Activated T-helper 17 cell treated with anti-CD3 and anti-CD28 coated beads, Interleukin-2, amount 50 U/mL, for 72 hours (primary cell): ENCODE results near the gene KCNJ5. TPM values are rescaled to one million over a fixed set of nuclear protein-coding genes. Genes with fewer than 3 reads are reported as not detected.
A peak's percentile ranks its signal among the peaks of the same experiment; 100 is the strongest.

Experiments
- ATAC-seq: fragments of 150-1000 bp; cut with Tn5 transposase; replicated peaks from 2 replicates; pipeline ENCODE4 v1.10.0; 2021; ENCODE audit warnings: mild to moderate bottlenecking, moderate library complexity
- H3K27ac Mint-ChIP-seq: one replicate; pipeline ENCODE4 v1.8.0; 2022; ENCODE audit warnings: mixed read lengths
- H3K27me3 Mint-ChIP-seq: one replicate; pipeline ENCODE4 v1.8.0; 2022; ENCODE audit warnings: mixed read lengths
- H3K36me3 Mint-ChIP-seq: one replicate; pipeline ENCODE4 v1.8.0; 2022; ENCODE audit warnings: low read depth, mild to moderate bottlenecking, mixed read lengths
- H3K4me1 Mint-ChIP-seq: one replicate; pipeline ENCODE4 v1.8.0; 2022; ENCODE audit warnings: mixed read lengths
- H3K4me3 Mint-ChIP-seq: one replicate; pipeline ENCODE4 v1.8.0; 2022; ENCODE audit warnings: mild to moderate bottlenecking, mixed read lengths
- H3K9me3 Mint-ChIP-seq: one replicate; pipeline ENCODE4 v1.8.0; 2022; ENCODE audit warnings: mixed read lengths
- total RNA-seq, 2 donors: library from RNA; stranded (reverse); gene quantifications; one replicate each; pipeline ENCODE4 v1.2.3, GENCODE V29; 2022

Gene KCNJ5
- total RNA-seq, 2 donors from 2014 or later: not detected

DNA sequence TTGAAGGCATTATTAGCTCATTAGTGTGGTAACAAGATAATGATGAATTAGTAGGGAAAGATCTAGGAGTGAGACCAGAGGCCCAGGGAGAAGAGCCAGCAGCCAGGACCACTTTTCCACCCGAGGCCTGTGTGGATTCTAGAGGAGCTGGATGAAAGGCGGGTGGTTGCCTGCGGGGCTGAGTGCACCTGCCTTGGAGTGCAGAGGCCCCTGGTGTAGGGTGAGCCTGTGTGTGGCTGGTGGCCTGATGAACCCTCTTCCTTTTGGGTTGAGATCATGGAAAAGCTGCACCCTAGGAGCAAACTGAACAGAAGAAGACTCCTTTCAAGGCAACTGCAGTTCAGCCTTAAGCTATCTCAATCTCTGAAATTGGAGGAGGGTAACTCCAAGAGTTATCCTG, 57.4 kb downstream of the KCNJ5 start:
- ATAC-seq: no peak

DNA sequence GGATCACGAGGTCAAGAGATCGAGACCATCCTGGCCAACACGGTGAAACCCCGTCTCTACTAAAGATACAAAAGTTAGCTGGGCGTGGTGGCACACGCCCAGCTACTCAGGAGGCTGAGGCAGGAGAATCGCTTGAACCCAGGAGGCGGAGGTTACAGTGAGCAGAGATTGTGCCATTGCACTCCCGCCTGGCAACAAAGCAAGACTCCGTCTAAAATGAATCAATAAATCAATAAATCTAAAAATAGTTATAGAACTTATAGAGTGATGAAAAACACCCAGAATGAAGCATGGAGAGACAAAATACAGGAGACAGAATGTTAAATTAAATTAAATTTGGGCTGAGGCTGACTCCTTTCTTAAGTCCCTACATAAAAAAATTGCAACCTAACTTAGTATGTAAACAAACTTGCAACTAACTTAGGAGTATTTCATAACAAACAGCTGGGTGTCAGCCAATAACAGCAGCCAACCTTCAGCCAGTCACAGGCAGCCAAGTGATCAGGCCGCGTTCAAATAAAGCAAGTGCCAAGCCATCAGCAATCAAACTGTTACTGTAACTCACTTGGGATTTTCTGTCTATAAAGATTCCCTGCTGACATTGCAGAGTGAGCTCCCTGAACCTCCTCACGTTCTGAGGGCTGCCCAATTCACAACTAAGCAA, 58.8 kb downstream of the KCNJ5 start:
- Mint-ChIP-seq H3K9me3 (no peaks in the 10 kb centered on the region), H3K4me1 (no peaks in the 10 kb centered on the region), H3K27ac (no peak overlapping the region), H3K36me3 (no peaks in the 10 kb centered on the region), H3K27me3 (peaks cover 6% of the 10 kb centered on the region), H3K4me3 (no peak overlapping the region)
- ATAC-seq: no peak

More for the DNA sequence above, 57.4 kb downstream of the KCNJ5 start:
- H3K4me3 Mint-ChIP-seq: no peak overlapping the region
- H3K27ac Mint-ChIP-seq: no peak overlapping the region
- peaks cover 9% of the 10 kb centered on the region for H3K27me3 Mint-ChIP-seq
- no peaks in the 10 kb centered on the region for H3K36me3 Mint-ChIP-seq
- no peaks in the 10 kb centered on the region for H3K4me1 Mint-ChIP-seq
- H3K9me3 Mint-ChIP-seq: no peaks in the 10 kb centered on the region

DNA sequence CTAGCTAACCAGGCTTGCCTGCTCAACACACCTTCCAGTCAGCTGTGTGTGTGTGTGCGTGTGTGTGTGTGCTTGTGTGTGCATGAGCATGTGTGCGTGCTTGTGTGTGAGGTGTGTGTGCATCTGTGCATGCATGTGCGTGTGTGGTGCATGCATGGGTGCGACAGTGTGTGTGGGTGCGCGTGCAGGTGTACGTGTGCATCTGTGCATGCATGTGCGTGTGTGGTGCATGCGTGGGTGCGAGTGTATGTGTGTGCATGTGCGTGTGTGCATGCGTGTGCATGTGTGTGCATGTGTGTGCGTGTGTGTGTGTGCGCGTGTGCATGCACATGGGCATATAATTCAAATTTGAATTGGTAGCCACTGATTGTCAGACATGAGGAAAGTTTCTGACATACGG, 62.0 kb downstream of the KCNJ5 start:
- H3K4me1 Mint-ChIP-seq: no peaks in the 10 kb centered on the region
- ATAC-seq: no peak

DNA sequence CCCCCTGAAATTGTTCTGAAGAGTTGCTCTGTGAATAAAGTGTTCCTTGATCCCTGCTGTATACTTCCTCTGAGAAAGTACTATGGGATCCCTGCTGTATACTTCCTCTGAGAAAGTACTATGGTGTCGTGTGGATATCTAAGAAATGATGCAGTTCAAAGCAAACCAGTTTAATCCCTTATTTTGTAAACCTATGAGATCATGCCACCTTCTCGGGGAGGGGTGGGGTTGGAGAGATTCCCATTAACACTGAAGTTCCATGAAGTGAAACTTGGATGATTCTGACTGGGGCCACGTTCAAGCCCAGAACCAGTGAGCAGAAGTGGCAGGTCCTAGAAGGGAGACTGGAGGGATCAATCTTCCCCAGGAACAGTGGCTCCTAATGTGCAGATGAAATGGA, 64.5 kb downstream of the KCNJ5 start:
- Mint-ChIP-seq H3K27me3 (peaks cover 12% of the 10 kb centered on the region), H3K4me1 (no peaks in the 10 kb centered on the region), H3K36me3 (no peaks in the 10 kb centered on the region), H3K27ac (no peak overlapping the region), H3K4me3 (no peak overlapping the region), H3K9me3 (no peaks in the 10 kb centered on the region)
- no peak for ATAC-seq

More for the DNA sequence above, 62.0 kb downstream of the KCNJ5 start:
- Mint-ChIP-seq H3K9me3 (no peaks in the 10 kb centered on the region), H3K27ac (no peak overlapping the region), H3K27me3 (peaks cover 11% of the 10 kb centered on the region), H3K4me3 (no peak overlapping the region), H3K36me3 (no peaks in the 10 kb centered on the region)

DNA sequence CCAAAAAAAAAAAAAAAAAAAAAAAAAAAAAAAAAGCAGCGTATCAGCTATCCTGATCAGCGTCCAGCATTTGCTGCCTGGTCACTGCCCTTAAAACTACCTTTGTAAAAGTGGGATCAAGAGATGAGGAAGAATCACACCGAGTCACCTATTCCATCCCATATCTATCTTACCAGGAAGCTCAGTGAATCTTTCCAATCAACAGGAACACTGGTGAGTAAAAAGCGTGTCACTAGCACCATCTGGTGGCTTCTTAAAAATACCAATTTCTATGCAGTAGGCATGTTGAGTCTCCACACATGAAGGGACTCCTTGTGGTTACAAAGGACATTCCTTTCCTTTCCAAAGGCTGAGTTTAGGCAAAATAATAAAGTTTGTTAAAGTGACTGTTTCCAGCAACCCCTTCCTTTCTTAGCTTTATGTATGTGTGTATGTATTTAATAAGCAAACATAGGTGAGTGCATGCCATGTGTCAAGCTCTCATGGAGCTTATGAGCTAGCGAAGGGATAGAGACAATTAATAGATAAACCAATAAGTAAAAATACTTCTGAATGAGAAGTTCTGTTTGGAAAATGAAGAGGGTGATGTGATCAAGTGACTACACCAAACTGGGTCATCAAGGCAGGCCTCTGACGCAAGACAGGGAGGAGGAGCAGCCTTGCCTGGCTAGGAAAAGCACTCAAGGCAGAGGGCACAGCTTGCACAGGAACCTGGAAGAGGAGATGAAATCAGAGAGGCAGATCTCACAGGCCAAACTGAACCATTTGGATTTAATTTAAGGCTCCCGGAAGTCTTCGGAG, 65.4 kb downstream of the KCNJ5 start:
- Mint-ChIP-seq H3K27me3 (peaks cover 15% of the 10 kb centered on the region), H3K27ac (no peak overlapping the region), H3K4me1 (no peaks in the 10 kb centered on the region), H3K36me3 (no peaks in the 10 kb centered on the region), H3K9me3 (no peaks in the 10 kb centered on the region), H3K4me3 (no peak overlapping the region)
- no peak for ATAC-seq

DNA sequence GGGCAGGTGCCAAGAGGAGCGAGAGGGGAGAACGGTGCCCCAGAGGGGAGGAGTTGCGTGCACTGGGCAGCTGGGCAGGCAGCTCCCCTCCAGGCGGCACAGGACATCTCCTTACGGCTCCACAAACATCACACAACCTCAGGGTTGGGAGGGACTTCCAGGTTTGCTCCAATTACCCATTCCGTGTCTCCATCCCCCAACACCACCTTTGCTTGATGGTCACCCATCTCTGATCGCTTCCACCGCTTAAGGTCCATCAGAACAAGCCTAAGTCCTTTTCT, 66.0 kb downstream of the KCNJ5 start:
- ATAC-seq: no peak
- Mint-ChIP-seq H3K9me3 (no peaks in the 10 kb centered on the region), H3K27me3 (peaks cover 16% of the 10 kb centered on the region), H3K4me3 (no peak overlapping the region), H3K27ac (no peak overlapping the region), H3K36me3 (no peaks in the 10 kb centered on the region), H3K4me1 (no peaks in the 10 kb centered on the region)

DNA sequence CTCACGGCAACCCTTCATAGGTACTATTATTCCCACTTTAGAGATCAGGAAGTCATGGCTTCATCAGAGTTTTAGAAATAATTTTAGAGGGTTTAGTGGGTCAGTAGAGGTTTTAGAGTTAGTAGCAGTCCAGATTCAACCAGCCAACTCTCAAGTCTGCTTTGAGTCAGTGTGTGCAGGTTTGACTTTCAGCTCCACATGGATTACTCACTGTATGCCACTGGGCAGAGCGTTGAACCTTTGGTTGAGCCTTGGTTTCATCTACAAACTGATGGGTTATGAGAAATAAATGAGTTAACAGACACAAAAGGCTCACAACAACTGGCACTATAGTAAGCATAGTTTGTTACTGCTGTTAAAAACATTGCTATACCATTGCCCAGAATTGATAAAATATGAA, 70.5 kb downstream of the KCNJ5 start:
- H3K4me1 Mint-ChIP-seq: peaks cover 25% of the 10 kb centered on the region
- no peak overlapping the region for H3K27ac Mint-ChIP-seq
- H3K4me3 Mint-ChIP-seq: no peak overlapping the region
- ATAC-seq: peak; percentile 52
- no peaks in the 10 kb centered on the region for H3K36me3 Mint-ChIP-seq
- H3K9me3 Mint-ChIP-seq: no peaks in the 10 kb centered on the region
- H3K27me3 Mint-ChIP-seq: peaks cover 15% of the 10 kb centered on the region

DNA sequence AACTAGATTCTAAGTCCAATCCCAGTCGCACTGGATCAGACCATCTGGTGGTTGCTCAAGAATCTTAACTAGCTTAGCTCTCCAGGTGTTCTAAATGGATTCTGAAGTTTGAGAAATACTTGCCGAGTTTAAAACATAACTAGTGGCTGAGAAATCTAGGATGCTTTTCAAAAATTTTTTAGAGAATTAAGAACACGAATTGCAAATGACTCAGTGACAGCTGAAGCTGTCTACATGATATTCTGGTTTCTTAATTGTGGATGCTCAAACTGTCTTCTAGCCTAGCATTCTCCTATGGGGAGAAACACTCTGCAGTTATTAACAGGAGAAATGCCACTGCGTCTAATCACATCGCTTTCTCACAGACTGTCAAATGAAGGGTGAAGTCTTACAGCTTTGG, 71.7 kb downstream of the KCNJ5 start:
- Mint-ChIP-seq H3K4me3 (peak overlapping the region; percentile 29), H3K36me3 (no peaks in the 10 kb centered on the region), H3K9me3 (no peaks in the 10 kb centered on the region), H3K27ac (peak overlapping the region; percentile 7), H3K27me3 (peaks cover 12% of the 10 kb centered on the region), H3K4me1 (peaks cover 25% of the 10 kb centered on the region)
- ATAC-seq: no peak

DNA sequence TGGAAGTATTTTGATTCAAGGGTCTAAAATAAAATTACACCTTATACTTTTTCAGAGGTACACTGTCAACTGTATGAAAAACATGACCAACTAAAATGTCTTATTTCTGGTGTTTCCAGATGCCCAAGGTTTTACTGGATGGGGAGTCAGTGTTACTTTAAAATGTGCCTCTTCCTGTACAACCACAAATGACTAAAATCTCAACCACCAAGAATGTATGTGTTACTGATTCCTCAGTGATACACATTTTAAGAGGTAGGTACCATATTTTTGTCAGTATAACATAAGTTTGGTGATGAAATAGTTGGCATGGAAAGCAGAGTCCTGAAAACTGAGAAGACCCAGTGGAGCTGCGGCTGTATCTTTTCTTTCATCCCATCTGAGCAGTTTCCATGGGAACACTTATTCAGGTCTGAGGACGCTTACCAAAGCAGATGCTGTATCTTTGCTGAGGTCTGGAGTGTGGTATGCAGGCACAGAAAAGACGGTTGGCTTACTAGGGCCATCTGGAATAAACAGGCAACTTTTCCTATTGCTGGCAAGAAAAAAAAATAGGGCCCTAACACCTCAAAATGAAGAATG, 72.7 kb downstream of the KCNJ5 start:
- peak; percentile 80 for ATAC-seq
- no peaks in the 10 kb centered on the region for H3K9me3 Mint-ChIP-seq
- peaks cover 25% of the 10 kb centered on the region for H3K4me1 Mint-ChIP-seq
- peaks cover 7% of the 10 kb centered on the region for H3K27me3 Mint-ChIP-seq
- H3K36me3 Mint-ChIP-seq: no peaks in the 10 kb centered on the region
- H3K4me3 Mint-ChIP-seq: peak overlapping the region; percentile 32
- peak overlapping the region; percentile 16 for H3K27ac Mint-ChIP-seq

DNA sequence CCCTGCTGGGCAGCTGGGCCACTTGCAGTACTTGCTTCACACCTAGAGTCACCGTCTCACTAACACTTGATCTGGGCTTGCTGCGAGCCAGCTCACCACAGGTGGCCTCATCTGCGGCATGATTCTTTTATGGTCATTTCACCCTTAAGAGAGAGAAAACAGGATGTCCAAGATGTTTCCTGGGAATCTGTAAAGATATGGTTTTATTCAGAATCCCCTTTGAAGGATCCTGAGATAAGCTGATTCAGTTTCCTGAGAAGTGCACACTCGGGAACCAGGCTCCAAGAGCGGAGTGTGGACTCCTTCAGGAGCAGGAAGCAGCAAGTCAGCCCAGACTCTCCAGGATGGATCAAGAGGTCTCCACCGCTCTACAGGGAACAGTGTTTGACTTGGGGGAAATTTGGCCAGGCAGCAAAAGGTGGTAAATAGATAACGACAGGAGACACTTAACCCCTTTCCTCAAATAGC, 73.3 kb downstream of the KCNJ5 start:
- H3K27ac Mint-ChIP-seq: peak overlapping the region; percentile 16
- no peaks in the 10 kb centered on the region for H3K36me3 Mint-ChIP-seq
- no peaks in the 10 kb centered on the region for H3K9me3 Mint-ChIP-seq
- peaks cover 25% of the 10 kb centered on the region for H3K4me1 Mint-ChIP-seq
- peak overlapping the region; percentile 32 for H3K4me3 Mint-ChIP-seq
- ATAC-seq: no peak
- peaks cover 7% of the 10 kb centered on the region for H3K27me3 Mint-ChIP-seq

DNA sequence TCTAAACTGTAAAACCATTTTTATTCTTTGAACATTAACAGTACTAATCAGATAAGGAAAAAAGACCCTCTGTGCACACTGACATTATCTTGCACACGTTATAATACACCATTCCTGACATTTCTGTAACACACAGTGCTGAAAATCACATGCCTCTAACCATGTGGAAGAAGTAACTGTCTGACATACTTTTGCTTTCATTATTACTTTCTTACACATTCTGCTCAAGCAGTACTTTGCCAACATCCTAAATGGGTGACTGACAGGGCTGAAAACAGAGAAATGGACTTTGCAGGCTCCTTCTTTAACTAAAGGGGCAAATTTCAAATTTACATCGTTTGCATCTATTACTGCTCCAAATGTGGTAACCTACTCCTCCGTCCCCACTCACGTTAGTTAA, 74.3 kb downstream of the KCNJ5 start:
- Mint-ChIP-seq H3K27ac (peak overlapping the region; percentile 16), H3K9me3 (no peaks in the 10 kb centered on the region), H3K4me1 (peaks cover 33% of the 10 kb centered on the region), H3K4me3 (peak overlapping the region; percentile 32), H3K27me3 (peaks cover 7% of the 10 kb centered on the region), H3K36me3 (no peaks in the 10 kb centered on the region)
- peak; percentile 73 for ATAC-seq

DNA sequence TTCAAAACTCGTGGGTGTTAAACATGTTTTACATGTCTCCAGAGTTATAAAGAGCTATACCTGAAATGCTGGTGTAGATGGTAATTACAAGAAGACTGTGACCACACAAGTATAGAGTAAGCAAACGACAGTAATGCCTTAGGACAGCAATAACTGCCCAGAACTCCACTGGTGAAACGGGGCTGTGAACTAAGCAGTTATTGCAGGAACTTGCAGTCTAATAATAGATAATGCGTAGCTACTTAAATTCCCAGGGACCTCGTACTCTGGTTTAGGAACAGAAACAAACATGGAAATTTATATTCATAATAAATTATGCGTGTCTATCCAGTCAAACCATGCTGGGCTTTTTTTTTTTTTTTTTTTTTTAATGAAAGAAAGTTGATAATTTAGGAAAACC, 76.4 kb downstream of the KCNJ5 start:
- no peak for ATAC-seq
- Mint-ChIP-seq H3K36me3 (no peaks in the 10 kb centered on the region), H3K4me1 (peaks cover 36% of the 10 kb centered on the region), H3K4me3 (no peak overlapping the region), H3K27me3 (peaks cover 3% of the 10 kb centered on the region), H3K27ac (no peak overlapping the region), H3K9me3 (no peaks in the 10 kb centered on the region)

DNA sequence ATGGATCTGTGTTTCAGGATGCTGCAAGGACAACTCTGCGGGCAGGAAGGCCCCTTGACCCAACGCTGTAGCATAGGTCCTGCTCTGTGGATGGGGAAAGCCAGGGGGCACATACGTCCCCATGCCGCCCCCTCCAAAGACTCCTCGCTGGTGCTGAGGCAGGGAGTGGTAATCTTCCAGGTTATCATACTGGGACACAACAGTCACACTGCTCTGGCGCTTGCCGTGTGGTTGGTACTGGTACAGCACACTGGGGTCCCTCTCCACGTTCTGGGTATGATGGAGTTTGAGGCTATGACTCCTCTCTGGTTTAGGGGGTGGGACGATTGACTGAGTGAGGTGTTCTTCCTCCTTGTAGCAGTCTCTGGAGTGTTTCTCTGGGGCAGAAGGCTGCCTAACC, 77.8 kb downstream of the KCNJ5 start:
- Mint-ChIP-seq H3K27me3 (no peaks in the 10 kb centered on the region), H3K4me3 (no peak overlapping the region), H3K27ac (no peak overlapping the region), H3K4me1 (peaks cover 30% of the 10 kb centered on the region), H3K36me3 (no peaks in the 10 kb centered on the region), H3K9me3 (no peaks in the 10 kb centered on the region)
- ATAC-seq: no peak
